Large intestine (tissue), 3 donors: ENCODE results near the gene RABAC1. TPM values are rescaled to one million over a fixed set of nuclear protein-coding genes. Genes with fewer than 3 reads are reported as not detected.

Experiments
- DNase-seq, 2 donors: peaks; one replicate each; pipeline versions ENCODE4 v3.0.0 to v3.0.0-alpha.2; 2013
- H3K27ac ChIP-seq: one replicate; pipeline ENCODE4 v1.5.1; 2013; ENCODE audit warnings: low read length
- H3K27me3 ChIP-seq: 2 replicates; pipeline ENCODE4 v1.6.1; 2013; ENCODE audit warnings: low read length; ENCODE audit not compliant: control insufficient read depth, insufficient read depth
- H3K36me3 ChIP-seq: 2 replicates; pipeline ENCODE4 v1.6.1; 2013; ENCODE audit warnings: low read length; ENCODE audit not compliant: control insufficient read depth, insufficient read depth
- H3K4me1 ChIP-seq: one replicate; pipeline ENCODE4 v1.6.1; 2013; ENCODE audit warnings: low read length; ENCODE audit not compliant: control insufficient read depth, insufficient read depth
- H3K4me3 ChIP-seq: one replicate; pipeline ENCODE4 v1.5.1; 2013; ENCODE audit warnings: low read length
- H3K9me3 ChIP-seq: one replicate; pipeline ENCODE4 v1.6.1; 2013; ENCODE audit warnings: mild to moderate bottlenecking, low read depth, low read length, moderate library complexity; ENCODE audit not compliant: control insufficient read depth
- WGBS: methylation state at CpG from one replicate; pipeline ENCODE4 v1.1.5; 2013; ENCODE audit warnings: low lambda C conversion rate; ENCODE audit not compliant: insufficient coverage; 5-methylcytosine and 5-hydroxymethylcytosine counted together
- polyA plus RNA-seq: library from polyadenylated mRNA; unstranded; fragments of 120-200 nt; gene quantifications from one replicate; pipeline ENCODE4 v1.2.1, GENCODE V29; 2013

The RABAC1 gene
- polyA plus RNA-seq, 1 donor = 82.4 TPM

GRCh38 chr19:41936961-41937360, 22.2 kb downstream of the RABAC1 start:
- Histone ChIP-seq H3K9me3 (peaks cover 9% of the 10 kb centered on the region), H3K4me1 (peaks cover 3% of the 10 kb centered on the region), H3K27ac (no peak overlapping the region), H3K27me3 (peaks cover 82% of the 10 kb centered on the region), H3K4me3 (no peak overlapping the region), H3K36me3 (no peaks in the 10 kb centered on the region)
- no CpG with 5 or more reads among the region's 15 CpGs for WGBS
- no peak for DNase-seq

- no peaks in the 10 kb centered on the region for H3K36me3 ChIP-seq
- H3K4me3 ChIP-seq = no peak overlapping the region
- DNase-seq = no peak
- peaks cover 83% of the 10 kb centered on the region for H3K27me3 ChIP-seq
- H3K9me3 ChIP-seq = peaks cover 9% of the 10 kb centered on the region
- H3K27ac ChIP-seq = no peak overlapping the region
- H3K4me1 ChIP-seq = peaks cover 3% of the 10 kb centered on the region
- WGBS = no CpG with 5 or more reads among the region's 8 CpGs
These were observed 22.7 kb downstream of the RABAC1 start for GRCh38 chr19:41936416-41936850.

- Histone ChIP-seq H3K27me3 (peaks cover 83% of the 10 kb centered on the region), H3K4me1 (peaks cover 3% of the 10 kb centered on the region), H3K27ac (no peak overlapping the region), H3K36me3 (no peaks in the 10 kb centered on the region), H3K9me3 (peaks cover 9% of the 10 kb centered on the region), H3K4me3 (no peak overlapping the region)
- no CpG with 5 or more reads among the region's 26 CpGs for WGBS
- DNase-seq = no peak
These were observed 23.2 kb downstream of the RABAC1 start for GRCh38 chr19:41935760-41936415.

- WGBS = 0% methylated on average over 2 of the region's 7 CpGs
- no peaks in the 10 kb centered on the region for H3K36me3 ChIP-seq
- H3K4me3 ChIP-seq = no peak overlapping the region
- peaks cover 2% of the 10 kb centered on the region for H3K4me1 ChIP-seq
- H3K27ac ChIP-seq = no peak overlapping the region
- peaks cover 88% of the 10 kb centered on the region for H3K27me3 ChIP-seq
- DNase-seq = peak in 1 of 2 donors; percentile 47
- peaks cover 8% of the 10 kb centered on the region for H3K9me3 ChIP-seq
These were observed 24.2 kb downstream of the RABAC1 start for GRCh38 chr19:41934849-41935374.

- Histone ChIP-seq H3K36me3 (no peaks in the 10 kb centered on the region), H3K4me3 (no peak overlapping the region), H3K27me3 (peaks cover 94% of the 10 kb centered on the region), H3K27ac (no peak overlapping the region), H3K9me3 (peaks cover 4% of the 10 kb centered on the region), H3K4me1 (peaks cover 4% of the 10 kb centered on the region)
- no peak for DNase-seq
- 71% methylated on average over 1 of the region's 7 CpGs for WGBS
These were observed 25.3 kb downstream of the RABAC1 start for GRCh38 chr19:41933693-41934426.

- WGBS = 17% methylated on average over 5 of the region's 29 CpGs
- H3K27me3 ChIP-seq = peaks cover 97% of the 10 kb centered on the region
- H3K9me3 ChIP-seq = peaks cover 4% of the 10 kb centered on the region
- peaks cover 9% of the 10 kb centered on the region for H3K4me1 ChIP-seq
- no peak overlapping the region for H3K27ac ChIP-seq
- H3K36me3 ChIP-seq = no peaks in the 10 kb centered on the region
- DNase-seq = no peak
- no peak overlapping the region for H3K4me3 ChIP-seq
These were observed 26.3 kb downstream of the RABAC1 start for GRCh38 chr19:41932720-41933332.

- no CpG with 5 or more reads among the region's 11 CpGs for WGBS
These were observed 26.8 kb downstream of the RABAC1 start for GRCh38 chr19:41932259-41932719.

GRCh38 chr19:41930926-41931592, 28.1 kb downstream of the RABAC1 start:
- H3K27me3 ChIP-seq = peaks cover 97% of the 10 kb centered on the region
- H3K9me3 ChIP-seq = peaks cover 4% of the 10 kb centered on the region
- H3K36me3 ChIP-seq = no peaks in the 10 kb centered on the region
- H3K27ac ChIP-seq = no peak overlapping the region
- H3K4me1 ChIP-seq = peaks cover 9% of the 10 kb centered on the region
- no CpG with 5 or more reads among the region's 17 CpGs for WGBS
- DNase-seq = no peak
- H3K4me3 ChIP-seq = no peak overlapping the region

More at GRCh38 chr19:41932259-41932719, 26.8 kb downstream of the RABAC1 start:
- Histone ChIP-seq H3K27ac (no peak overlapping the region), H3K4me1 (peaks cover 9% of the 10 kb centered on the region), H3K27me3 (peaks cover 97% of the 10 kb centered on the region), H3K36me3 (no peaks in the 10 kb centered on the region), H3K4me3 (no peak overlapping the region), H3K9me3 (peaks cover 4% of the 10 kb centered on the region)
- no peak for DNase-seq

GRCh38 chr19:41930322-41930722, 28.8 kb downstream of the RABAC1 start:
- WGBS = no CpG with 5 or more reads among the region's 7 CpGs
- Histone ChIP-seq H3K36me3 (no peaks in the 10 kb centered on the region), H3K9me3 (peaks cover 4% of the 10 kb centered on the region), H3K27ac (no peak overlapping the region), H3K27me3 (peaks cover 97% of the 10 kb centered on the region), H3K4me3 (no peak overlapping the region), H3K4me1 (peaks cover 9% of the 10 kb centered on the region)
- no peak for DNase-seq
